H9 (cell line): ENCODE results near the gene AP3B2. TPM values are rescaled to one million over a fixed set of nuclear protein-coding genes. Genes with fewer than 3 reads are reported as not detected.

ENCODE experiments used
- DNase-seq: peaks from one replicate; pipeline ENCODE4 v3.0.0-alpha.2; 2017
- H2AFZ ChIP-seq: one replicate; pipeline ENCODE4 v1.6.1; 2013; ENCODE audit warnings: mild to moderate bottlenecking, low read length, control low read depth, moderate library complexity
- H2AK5ac ChIP-seq: 2 replicates; pipeline ENCODE4 v1.6.1; 2013; ENCODE audit warnings: low read length, control low read depth, mixed read lengths; ENCODE audit not compliant: insufficient read length
- H2BK120ac ChIP-seq: one replicate; pipeline ENCODE4 v1.6.1; 2013; ENCODE audit warnings: low read depth, mild to moderate bottlenecking, low read length, control low read depth, inconsistent platforms; ENCODE audit not compliant: poor library complexity, severe bottlenecking
- H2BK12ac ChIP-seq: 2 replicates; pipeline ENCODE4 v1.6.1; 2013; ENCODE audit warnings: low read length, control low read depth, mixed read lengths, low read depth; ENCODE audit not compliant: insufficient read length
- H2BK15ac ChIP-seq: 2 replicates; pipeline ENCODE4 v1.6.1; 2013; ENCODE audit warnings: low read depth, low read length, control low read depth
- H2BK20ac ChIP-seq: one replicate; pipeline ENCODE4 v1.6.1; 2013; ENCODE audit warnings: low read depth, mild to moderate bottlenecking, low read length, control low read depth, inconsistent platforms; ENCODE audit not compliant: poor library complexity, severe bottlenecking
- H2BK5ac ChIP-seq: 2 replicates; pipeline ENCODE4 v1.6.1; 2013; ENCODE audit warnings: low read length, control low read depth, mixed read lengths; ENCODE audit not compliant: insufficient read length
- H3K14ac ChIP-seq: 2 replicates; pipeline ENCODE4 v1.6.1; 2013; ENCODE audit warnings: low read length, control low read depth; ENCODE audit not compliant: insufficient read depth
- H3K18ac ChIP-seq: 2 replicates; pipeline ENCODE4 v1.6.1; 2013; ENCODE audit warnings: low read depth, mild to moderate bottlenecking, mixed read lengths, low read length, control low read depth; ENCODE audit not compliant: insufficient read length
- H3K23ac ChIP-seq: 2 replicates; pipeline ENCODE4 v1.6.1; 2013; ENCODE audit warnings: low read length, control low read depth, mixed read lengths, low read depth; ENCODE audit not compliant: insufficient read length
- H3K23me2 ChIP-seq: 2 replicates; pipeline ENCODE4 v1.6.1; 2013; ENCODE audit warnings: low read depth, mild to moderate bottlenecking, mixed read lengths, low read length, control low read depth; ENCODE audit not compliant: insufficient read length, poor library complexity, severe bottlenecking
- H3K27ac ChIP-seq: 2 replicates; pipeline ENCODE4 v1.5.1; 2013; ENCODE audit warnings: low read length, control low read depth, mixed read lengths, low read depth; ENCODE audit not compliant: insufficient read length
- H3K27me3 ChIP-seq: 2 replicates; pipeline ENCODE4 v1.6.1; 2013; ENCODE audit warnings: low read length, control low read depth, inconsistent platforms; ENCODE audit not compliant: insufficient read depth
- H3K4ac ChIP-seq: 2 replicates; pipeline ENCODE4 v1.6.1; 2013; ENCODE audit warnings: low read depth, mild to moderate bottlenecking, control low read depth, inconsistent platforms, low read length, moderate library complexity
- H3K4me1 ChIP-seq: 2 replicates; pipeline ENCODE4 v1.6.1; 2013; ENCODE audit warnings: low read length, control low read depth, inconsistent platforms; ENCODE audit not compliant: insufficient read depth
- H3K4me2 ChIP-seq: 2 replicates; pipeline ENCODE4 v1.6.1; 2013; ENCODE audit warnings: low read length, control low read depth, mixed read lengths; ENCODE audit not compliant: insufficient read length, insufficient read depth
- H3K56ac ChIP-seq: 2 replicates; pipeline ENCODE4 v1.6.1; 2013; ENCODE audit warnings: low read depth, mild to moderate bottlenecking, mixed read lengths, low read length, control low read depth; ENCODE audit not compliant: insufficient read length
- H3K79me1 ChIP-seq: 2 replicates; pipeline ENCODE4 v1.6.1; 2013; ENCODE audit warnings: low read depth, mild to moderate bottlenecking, moderate library complexity, low read length, control low read depth, inconsistent platforms; ENCODE audit not compliant: insufficient read depth, poor library complexity, severe bottlenecking
- H3K79me2 ChIP-seq: 2 replicates; pipeline ENCODE4 v1.6.1; 2013; ENCODE audit warnings: low read length, control low read depth, inconsistent platforms; ENCODE audit not compliant: insufficient read depth
- H3K9ac ChIP-seq: 2 replicates; pipeline ENCODE4 v1.6.1; 2013; ENCODE audit warnings: low read length, control low read depth, mixed read lengths; ENCODE audit not compliant: insufficient read length; ENCODE audit errors: extremely low read depth
- H3K9me3 ChIP-seq: one replicate; pipeline ENCODE4 v1.6.1; 2013; ENCODE audit warnings: low read depth, low read length, inconsistent platforms; ENCODE audit not compliant: control insufficient read depth
- H3T11ph ChIP-seq: one replicate; pipeline ENCODE4 v1.6.1; 2013; ENCODE audit warnings: mild to moderate bottlenecking, low read length, control low read depth, inconsistent platforms
- H4K20me1 ChIP-seq: one replicate; pipeline ENCODE4 v1.6.1; 2013; ENCODE audit not compliant: control insufficient read depth, insufficient read length, insufficient read depth
- H4K5ac ChIP-seq: 2 replicates; pipeline ENCODE4 v1.6.1; 2013; ENCODE audit warnings: low read depth, mild to moderate bottlenecking, mixed read lengths, low read length, control low read depth; ENCODE audit not compliant: insufficient read length
- H4K8ac ChIP-seq: replicated peaks from 2 replicates; pipeline ENCODE4 v1.6.1; 2013; ENCODE audit warnings: low read length, control low read depth, mixed read lengths, low read depth; ENCODE audit not compliant: insufficient read length
- H4K91ac ChIP-seq: 2 replicates; pipeline ENCODE4 v1.6.1; 2013; ENCODE audit warnings: low read depth, mild to moderate bottlenecking, moderate library complexity, mixed read lengths, low read length, control low read depth; ENCODE audit not compliant: insufficient read length
- H3K27ac Mint-ChIP-seq, 3 experiments: 2 replicates in 2 of 3; 3 replicates in 1 of 3; pipeline ENCODE4 v1.8.0; 2020 to 2021; ENCODE audit warnings: mixed read lengths in 3 of 3, mild to moderate bottlenecking in 1 of 3, moderate library complexity in 1 of 3
- H3K27me3 Mint-ChIP-seq: 2 replicates; pipeline ENCODE4 v1.8.0; 2021; ENCODE audit warnings: low read depth, mild to moderate bottlenecking, moderate library complexity, mixed read lengths
- H3K36me3 Mint-ChIP-seq, 3 experiments: 2 replicates in 2 of 3; 3 replicates in 1 of 3; pipeline ENCODE4 v1.8.0; 2020 to 2021; ENCODE audit warnings: low read depth in 3 of 3, mixed read lengths in 3 of 3; ENCODE audit not compliant: insufficient read depth in 1 of 3
- H3K4me1 Mint-ChIP-seq, 2 experiments: 2 replicates each; pipeline ENCODE4 v1.8.0; 2020; ENCODE audit warnings: mixed read lengths in 2 of 2
- H3K4me3 Mint-ChIP-seq, 2 experiments: 2 replicates in 1 of 2; 3 replicates in 1 of 2; pipeline ENCODE4 v1.8.0; 2020 to 2021; ENCODE audit warnings: mild to moderate bottlenecking in 2 of 2, mixed read lengths in 2 of 2, moderate library complexity in 1 of 2
- H3K9me3 Mint-ChIP-seq, 2 experiments: 2 replicates in 1 of 2; 3 replicates in 1 of 2; pipeline ENCODE4 v1.8.0; 2020; ENCODE audit warnings: mild to moderate bottlenecking in 2 of 2, mixed read lengths in 2 of 2, moderate library complexity in 1 of 2
- WGBS: extraction: QIAGEN DNeasy Blood & Tissue Kit; methylation state at CpG from one replicate; pipeline ENCODE4 v1.1.7; 2013; ENCODE audit warnings: missing lambda C conversion rate, low lambda C conversion rate, mixed read lengths; ENCODE audit not compliant: insufficient read length; ENCODE audit errors: extremely low coverage; 5-methylcytosine and 5-hydroxymethylcytosine counted together
- long read RNA-seq: library from polyadenylated mRNA; unstranded; transcript quantifications from one replicate; pipeline ENCODE4 v2.0.0, GENCODE V29; 2020
- total RNA-seq: library from RNA; stranded (reverse); gene quantifications from 2 replicates; pipeline ENCODE4 v1.2.1, GENCODE V29; 2021
- TF ChIP-seq, protein P1 (sequence below): fragments of 200-600 bp; sonication (generic); conservative IDR thresholded peaks from 3 replicates; pipeline ENCODE4 v1.8.0; 2021; ENCODE audit warnings: antibody characterized with exemption, mild to moderate bottlenecking

AP3B2 gene, protein sequence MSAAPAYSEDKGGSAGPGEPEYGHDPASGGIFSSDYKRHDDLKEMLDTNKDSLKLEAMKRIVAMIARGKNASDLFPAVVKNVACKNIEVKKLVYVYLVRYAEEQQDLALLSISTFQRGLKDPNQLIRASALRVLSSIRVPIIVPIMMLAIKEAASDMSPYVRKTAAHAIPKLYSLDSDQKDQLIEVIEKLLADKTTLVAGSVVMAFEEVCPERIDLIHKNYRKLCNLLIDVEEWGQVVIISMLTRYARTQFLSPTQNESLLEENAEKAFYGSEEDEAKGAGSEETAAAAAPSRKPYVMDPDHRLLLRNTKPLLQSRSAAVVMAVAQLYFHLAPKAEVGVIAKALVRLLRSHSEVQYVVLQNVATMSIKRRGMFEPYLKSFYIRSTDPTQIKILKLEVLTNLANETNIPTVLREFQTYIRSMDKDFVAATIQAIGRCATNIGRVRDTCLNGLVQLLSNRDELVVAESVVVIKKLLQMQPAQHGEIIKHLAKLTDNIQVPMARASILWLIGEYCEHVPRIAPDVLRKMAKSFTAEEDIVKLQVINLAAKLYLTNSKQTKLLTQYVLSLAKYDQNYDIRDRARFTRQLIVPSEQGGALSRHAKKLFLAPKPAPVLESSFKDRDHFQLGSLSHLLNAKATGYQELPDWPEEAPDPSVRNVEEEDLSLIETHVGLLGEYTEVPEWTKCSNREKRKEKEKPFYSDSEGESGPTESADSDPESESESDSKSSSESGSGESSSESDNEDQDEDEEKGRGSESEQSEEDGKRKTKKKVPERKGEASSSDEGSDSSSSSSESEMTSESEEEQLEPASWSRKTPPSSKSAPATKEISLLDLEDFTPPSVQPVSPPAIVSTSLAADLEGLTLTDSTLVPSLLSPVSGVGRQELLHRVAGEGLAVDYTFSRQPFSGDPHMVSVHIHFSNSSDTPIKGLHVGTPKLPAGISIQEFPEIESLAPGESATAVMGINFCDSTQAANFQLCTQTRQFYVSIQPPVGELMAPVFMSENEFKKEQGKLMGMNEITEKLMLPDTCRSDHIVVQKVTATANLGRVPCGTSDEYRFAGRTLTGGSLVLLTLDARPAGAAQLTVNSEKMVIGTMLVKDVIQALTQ
- total RNA-seq, result 9.8 and 10.6 TPM in 2 replicates
- long read RNA-seq, transcript AP3B2-201 (26 exons, 3,736 nt), result minor isoform, 6 of 49 reads
- long read RNA-seq, transcript AP3B2-210 (18 exons, 2,650 nt), result major isoform, 13 of 49 reads
- long read RNA-seq, partial matches to known transcripts, result 8 of 49 reads
- long read RNA-seq, other reads (novel, unspliced or antisense), result 17 of 49 reads

DNA sequence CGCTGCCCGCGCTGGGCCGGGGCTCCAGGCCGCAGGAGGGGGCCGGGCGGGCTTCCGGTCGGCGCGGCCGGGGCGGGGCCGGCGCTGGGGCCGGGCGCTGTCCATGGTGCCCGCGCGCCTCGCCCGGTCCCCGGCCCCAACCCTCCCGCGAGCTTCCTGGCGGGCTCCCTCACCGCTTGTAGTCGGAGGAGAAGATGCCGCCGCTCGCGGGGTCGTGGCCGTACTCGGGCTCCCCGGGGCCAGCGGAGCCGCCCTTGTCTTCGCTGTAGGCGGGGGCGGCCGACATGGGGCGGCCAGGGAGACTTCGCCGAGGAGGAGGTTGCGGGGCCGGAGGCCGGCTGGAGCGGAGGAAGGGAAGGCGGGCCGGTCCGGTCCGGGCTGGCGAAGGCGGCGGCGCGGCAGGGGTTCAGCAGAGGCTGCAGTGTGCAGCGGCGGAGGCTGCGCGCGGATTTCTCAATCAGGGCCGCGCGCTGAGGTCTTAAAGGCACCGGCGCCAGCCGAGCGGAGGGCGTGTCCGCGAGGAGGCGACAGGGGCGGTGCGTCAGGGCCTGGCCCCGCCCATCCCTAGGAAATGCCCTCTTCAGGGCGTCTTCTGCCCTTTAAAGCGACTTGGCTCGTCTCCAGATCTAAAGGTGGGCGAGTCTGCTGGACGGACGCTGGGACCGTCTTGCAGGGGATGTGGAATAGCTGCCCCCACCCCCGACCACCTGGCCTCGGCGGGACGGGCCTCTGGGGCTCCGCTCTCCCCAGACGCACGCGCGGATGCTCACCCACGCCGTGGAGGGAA is at the start of gene AP3B2:
TSS of gene AP3B2 (minus strand) at position 455 of the 787 bp plus-strand sequence. CDS start at position 286, 169 bp downstream.
- H3K23me2 ChIP-seq, result peaks cover 15% of the 10 kb centered on the region
- no peak within 1 kb of the TSS for H2BK5ac ChIP-seq
- H3K23ac ChIP-seq, result no peak within 1 kb of the TSS
- H3K4me1 ChIP-seq, result peaks cover 8% of the 10 kb centered on the region
- no peaks in the 10 kb centered on the region for H3K79me2 ChIP-seq
- H3K27ac ChIP-seq, result no peak within 1 kb of the TSS
- H2BK20ac ChIP-seq, result no peak within 1 kb of the TSS
- no peaks in the 10 kb centered on the region for H3K79me1 ChIP-seq
- no peak within 1 kb of the TSS for H2BK120ac ChIP-seq
- peaks cover 7% of the 10 kb centered on the region; the same call in 1 of the 2 replicates for H3K27me3 Mint-ChIP-seq
- H3K18ac ChIP-seq, result peak within 1 kb of the TSS; percentile 42
- H2AFZ ChIP-seq, result no peak within 1 kb of the TSS
- peak within 1 kb of the TSS; percentile 36 for H3K9ac ChIP-seq
- DNase-seq, result peak; percentile 83
- no peak within 1 kb of the TSS for H2BK12ac ChIP-seq
- H3K14ac ChIP-seq, result peak within 1 kb of the TSS; percentile 79
- H3K27me3 ChIP-seq, result no peaks in the 10 kb centered on the region
- H3T11ph ChIP-seq, result no peak within 1 kb of the TSS
- no CpG with 5 or more reads among the region's 95 CpGs for WGBS
- no peaks in the 10 kb centered on the region for H3K9me3 ChIP-seq
- peak within 1 kb of the TSS in 1 of 2 experiments; percentile 77 for H3K4me3 Mint-ChIP-seq
- no peaks in the 10 kb centered on the region for H3K36me3 Mint-ChIP-seq
- H3K4me2 ChIP-seq, result peak within 1 kb of the TSS; percentile 51
- H3K56ac ChIP-seq, result no peak within 1 kb of the TSS
- H3K27ac Mint-ChIP-seq, result peak within 1 kb of the TSS in 1 of 3 experiments; percentile 25; a peak in 1 of 7 replicates
- H2BK15ac ChIP-seq, result peak within 1 kb of the TSS; percentile 75; the same call in 1 of the 2 replicates
- no peaks in the 10 kb centered on the region for H3K9me3 Mint-ChIP-seq
- H2AK5ac ChIP-seq, result no peak within 1 kb of the TSS
- no peak within 1 kb of the TSS for H3K4ac ChIP-seq
- H4K91ac ChIP-seq, result no peak within 1 kb of the TSS
- TF ChIP-seq, protein P1, sequence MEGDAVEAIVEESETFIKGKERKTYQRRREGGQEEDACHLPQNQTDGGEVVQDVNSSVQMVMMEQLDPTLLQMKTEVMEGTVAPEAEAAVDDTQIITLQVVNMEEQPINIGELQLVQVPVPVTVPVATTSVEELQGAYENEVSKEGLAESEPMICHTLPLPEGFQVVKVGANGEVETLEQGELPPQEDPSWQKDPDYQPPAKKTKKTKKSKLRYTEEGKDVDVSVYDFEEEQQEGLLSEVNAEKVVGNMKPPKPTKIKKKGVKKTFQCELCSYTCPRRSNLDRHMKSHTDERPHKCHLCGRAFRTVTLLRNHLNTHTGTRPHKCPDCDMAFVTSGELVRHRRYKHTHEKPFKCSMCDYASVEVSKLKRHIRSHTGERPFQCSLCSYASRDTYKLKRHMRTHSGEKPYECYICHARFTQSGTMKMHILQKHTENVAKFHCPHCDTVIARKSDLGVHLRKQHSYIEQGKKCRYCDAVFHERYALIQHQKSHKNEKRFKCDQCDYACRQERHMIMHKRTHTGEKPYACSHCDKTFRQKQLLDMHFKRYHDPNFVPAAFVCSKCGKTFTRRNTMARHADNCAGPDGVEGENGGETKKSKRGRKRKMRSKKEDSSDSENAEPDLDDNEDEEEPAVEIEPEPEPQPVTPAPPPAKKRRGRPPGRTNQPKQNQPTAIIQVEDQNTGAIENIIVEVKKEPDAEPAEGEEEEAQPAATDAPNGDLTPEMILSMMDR, result no peak
- peak within 1 kb of the TSS; percentile 26 for H4K5ac ChIP-seq
- no peak within 1 kb of the TSS for H4K8ac ChIP-seq
- H4K20me1 ChIP-seq, result no peaks in the 10 kb centered on the region
- peaks cover 5 to 6% of the 10 kb centered on the region in 2 experiments; a peak in 3 of 4 replicates for H3K4me1 Mint-ChIP-seq
